H9 (cell line): ENCODE measurements around the gene BIVM. TPM values are rescaled to one million over a fixed set of nuclear protein-coding genes. Genes with fewer than 3 reads are reported as not detected.
A peak's percentile ranks its signal among the peaks of the same experiment; 100 is the strongest.

ENCODE experiments used
- DNase-seq: peaks from one replicate; pipeline ENCODE4 v3.0.0-alpha.2; 2017
- H2AFZ ChIP-seq: one replicate; pipeline ENCODE4 v1.6.1; 2013; ENCODE audit warnings: mild to moderate bottlenecking, low read length, control low read depth, moderate library complexity
- H2AK5ac ChIP-seq: 2 replicates; pipeline ENCODE4 v1.6.1; 2013; ENCODE audit warnings: low read length, control low read depth, mixed read lengths; ENCODE audit not compliant: insufficient read length
- H2BK120ac ChIP-seq: one replicate; pipeline ENCODE4 v1.6.1; 2013; ENCODE audit warnings: low read depth, mild to moderate bottlenecking, low read length, control low read depth, inconsistent platforms; ENCODE audit not compliant: poor library complexity, severe bottlenecking
- H2BK12ac ChIP-seq: 2 replicates; pipeline ENCODE4 v1.6.1; 2013; ENCODE audit warnings: low read length, control low read depth, mixed read lengths, low read depth; ENCODE audit not compliant: insufficient read length
- H2BK15ac ChIP-seq: 2 replicates; pipeline ENCODE4 v1.6.1; 2013; ENCODE audit warnings: low read depth, low read length, control low read depth
- H2BK20ac ChIP-seq: one replicate; pipeline ENCODE4 v1.6.1; 2013; ENCODE audit warnings: low read depth, mild to moderate bottlenecking, low read length, control low read depth, inconsistent platforms; ENCODE audit not compliant: poor library complexity, severe bottlenecking
- H2BK5ac ChIP-seq: 2 replicates; pipeline ENCODE4 v1.6.1; 2013; ENCODE audit warnings: low read length, control low read depth, mixed read lengths; ENCODE audit not compliant: insufficient read length
- H3K14ac ChIP-seq: 2 replicates; pipeline ENCODE4 v1.6.1; 2013; ENCODE audit warnings: low read length, control low read depth; ENCODE audit not compliant: insufficient read depth
- H3K18ac ChIP-seq: 2 replicates; pipeline ENCODE4 v1.6.1; 2013; ENCODE audit warnings: low read depth, mild to moderate bottlenecking, mixed read lengths, low read length, control low read depth; ENCODE audit not compliant: insufficient read length
- H3K23ac ChIP-seq: 2 replicates; pipeline ENCODE4 v1.6.1; 2013; ENCODE audit warnings: low read length, control low read depth, mixed read lengths, low read depth; ENCODE audit not compliant: insufficient read length
- H3K23me2 ChIP-seq: 2 replicates; pipeline ENCODE4 v1.6.1; 2013; ENCODE audit warnings: low read depth, mild to moderate bottlenecking, mixed read lengths, low read length, control low read depth; ENCODE audit not compliant: insufficient read length, poor library complexity, severe bottlenecking
- H3K27ac ChIP-seq: 2 replicates; pipeline ENCODE4 v1.5.1; 2013; ENCODE audit warnings: low read length, control low read depth, mixed read lengths, low read depth; ENCODE audit not compliant: insufficient read length
- H3K27me3 ChIP-seq: 2 replicates; pipeline ENCODE4 v1.6.1; 2013; ENCODE audit warnings: low read length, control low read depth, inconsistent platforms; ENCODE audit not compliant: insufficient read depth
- H3K4ac ChIP-seq: 2 replicates; pipeline ENCODE4 v1.6.1; 2013; ENCODE audit warnings: low read depth, mild to moderate bottlenecking, control low read depth, inconsistent platforms, low read length, moderate library complexity
- H3K4me1 ChIP-seq: 2 replicates; pipeline ENCODE4 v1.6.1; 2013; ENCODE audit warnings: low read length, control low read depth, inconsistent platforms; ENCODE audit not compliant: insufficient read depth
- H3K4me2 ChIP-seq: 2 replicates; pipeline ENCODE4 v1.6.1; 2013; ENCODE audit warnings: low read length, control low read depth, mixed read lengths; ENCODE audit not compliant: insufficient read length, insufficient read depth
- H3K56ac ChIP-seq: 2 replicates; pipeline ENCODE4 v1.6.1; 2013; ENCODE audit warnings: low read depth, mild to moderate bottlenecking, mixed read lengths, low read length, control low read depth; ENCODE audit not compliant: insufficient read length
- H3K79me1 ChIP-seq: 2 replicates; pipeline ENCODE4 v1.6.1; 2013; ENCODE audit warnings: low read depth, mild to moderate bottlenecking, moderate library complexity, low read length, control low read depth, inconsistent platforms; ENCODE audit not compliant: insufficient read depth, poor library complexity, severe bottlenecking
- H3K79me2 ChIP-seq: 2 replicates; pipeline ENCODE4 v1.6.1; 2013; ENCODE audit warnings: low read length, control low read depth, inconsistent platforms; ENCODE audit not compliant: insufficient read depth
- H3K9ac ChIP-seq: 2 replicates; pipeline ENCODE4 v1.6.1; 2013; ENCODE audit warnings: low read length, control low read depth, mixed read lengths; ENCODE audit not compliant: insufficient read length; ENCODE audit errors: extremely low read depth
- H3K9me3 ChIP-seq: one replicate; pipeline ENCODE4 v1.6.1; 2013; ENCODE audit warnings: low read depth, low read length, inconsistent platforms; ENCODE audit not compliant: control insufficient read depth
- H3T11ph ChIP-seq: one replicate; pipeline ENCODE4 v1.6.1; 2013; ENCODE audit warnings: mild to moderate bottlenecking, low read length, control low read depth, inconsistent platforms
- H4K20me1 ChIP-seq: one replicate; pipeline ENCODE4 v1.6.1; 2013; ENCODE audit not compliant: control insufficient read depth, insufficient read length, insufficient read depth
- H4K5ac ChIP-seq: 2 replicates; pipeline ENCODE4 v1.6.1; 2013; ENCODE audit warnings: low read depth, mild to moderate bottlenecking, mixed read lengths, low read length, control low read depth; ENCODE audit not compliant: insufficient read length
- H4K8ac ChIP-seq: replicated peaks from 2 replicates; pipeline ENCODE4 v1.6.1; 2013; ENCODE audit warnings: low read length, control low read depth, mixed read lengths, low read depth; ENCODE audit not compliant: insufficient read length
- H4K91ac ChIP-seq: 2 replicates; pipeline ENCODE4 v1.6.1; 2013; ENCODE audit warnings: low read depth, mild to moderate bottlenecking, moderate library complexity, mixed read lengths, low read length, control low read depth; ENCODE audit not compliant: insufficient read length
- H3K27ac Mint-ChIP-seq, 3 experiments: 2 replicates in 2 of 3; 3 replicates in 1 of 3; pipeline ENCODE4 v1.8.0; 2020 to 2021; ENCODE audit warnings: mixed read lengths in 3 of 3, mild to moderate bottlenecking in 1 of 3, moderate library complexity in 1 of 3
- H3K27me3 Mint-ChIP-seq: 2 replicates; pipeline ENCODE4 v1.8.0; 2021; ENCODE audit warnings: low read depth, mild to moderate bottlenecking, moderate library complexity, mixed read lengths
- H3K36me3 Mint-ChIP-seq, 3 experiments: 2 replicates in 2 of 3; 3 replicates in 1 of 3; pipeline ENCODE4 v1.8.0; 2020 to 2021; ENCODE audit warnings: low read depth in 3 of 3, mixed read lengths in 3 of 3; ENCODE audit not compliant: insufficient read depth in 1 of 3
- H3K4me1 Mint-ChIP-seq, 2 experiments: 2 replicates each; pipeline ENCODE4 v1.8.0; 2020; ENCODE audit warnings: mixed read lengths in 2 of 2
- H3K4me3 Mint-ChIP-seq, 2 experiments: 2 replicates in 1 of 2; 3 replicates in 1 of 2; pipeline ENCODE4 v1.8.0; 2020 to 2021; ENCODE audit warnings: mild to moderate bottlenecking in 2 of 2, mixed read lengths in 2 of 2, moderate library complexity in 1 of 2
- H3K9me3 Mint-ChIP-seq, 2 experiments: 2 replicates in 1 of 2; 3 replicates in 1 of 2; pipeline ENCODE4 v1.8.0; 2020; ENCODE audit warnings: mild to moderate bottlenecking in 2 of 2, mixed read lengths in 2 of 2, moderate library complexity in 1 of 2
- WGBS: extraction: QIAGEN DNeasy Blood & Tissue Kit; methylation state at CpG from one replicate; pipeline ENCODE4 v1.1.7; 2013; ENCODE audit warnings: missing lambda C conversion rate, low lambda C conversion rate, mixed read lengths; ENCODE audit not compliant: insufficient read length; ENCODE audit errors: extremely low coverage; 5-methylcytosine and 5-hydroxymethylcytosine counted together
- total RNA-seq: library from RNA; stranded (reverse); gene quantifications from 2 replicates; pipeline ENCODE4 v1.2.1, GENCODE V29; 2021
- TF ChIP-seq, protein P1 (sequence below): fragments of 200-600 bp; sonication (generic); conservative IDR thresholded peaks from 3 replicates; pipeline ENCODE4 v1.8.0; 2021; ENCODE audit warnings: antibody characterized with exemption, mild to moderate bottlenecking

BIVM gene
- total RNA-seq, 1 experiment from 2014 or later: 9.0 TPM

DNA sequence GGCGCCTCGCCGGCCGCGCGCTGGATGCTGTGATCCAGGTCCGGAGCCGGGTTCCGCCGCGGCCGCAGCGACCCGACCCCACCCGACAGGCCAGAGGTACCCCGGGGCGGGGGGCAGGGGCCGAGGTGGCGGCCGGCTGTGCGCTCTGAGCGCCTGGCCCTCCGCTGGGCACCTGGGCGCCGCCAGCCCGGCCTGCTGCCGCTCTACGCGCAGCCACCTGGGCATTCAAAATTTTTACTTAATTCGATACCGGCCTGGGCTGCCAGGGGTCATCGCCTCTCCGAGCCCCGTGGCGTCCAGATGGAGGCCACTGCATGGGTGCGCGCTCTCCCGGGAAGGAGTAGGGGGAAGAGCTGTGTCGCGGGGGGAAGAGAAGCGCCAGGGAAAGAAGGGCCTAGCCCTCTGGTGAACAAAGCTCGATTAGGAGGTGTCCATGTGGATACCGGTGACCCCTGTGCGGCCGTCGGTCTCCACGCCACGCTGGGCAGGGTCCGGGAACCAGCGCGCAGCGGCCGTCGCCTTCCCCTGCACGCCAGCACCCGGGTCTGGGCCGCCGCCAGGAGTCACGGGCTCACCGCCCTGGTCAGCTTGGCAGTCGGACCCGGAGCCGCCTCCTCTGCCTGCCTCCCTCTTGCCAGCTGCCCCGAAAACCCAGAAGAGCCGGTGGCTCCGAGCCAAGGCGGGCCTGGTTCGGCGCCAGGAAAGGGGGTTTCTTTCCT is 666 bp downstream of the BIVM start:
- Mint-ChIP-seq H3K27me3 (peaks cover 2% of the 10 kb centered on the region; the same call in 1 of the 2 replicates), H3K9me3 (no peaks in the 10 kb centered on the region), H3K27ac (no peak overlapping the region), H3K4me1 (peaks cover 5 to 8% of the 10 kb centered on the region in 2 experiments), H3K4me3 (peak overlapping the region; percentile 93 to 96), H3K36me3 (peaks cover 0 to 3% (median 2%) of the 10 kb centered on the region in 3 experiments; a peak in 2 of 7 replicates)
- H3K14ac ChIP-seq: no peak overlapping the region
- no peak overlapping the region for H3K27ac ChIP-seq
- H2BK12ac ChIP-seq: no peak overlapping the region
- WGBS: no CpG with 5 or more reads among the region's 69 CpGs
- no peak overlapping the region for H2AFZ ChIP-seq
- H3K9me3 ChIP-seq: no peaks in the 10 kb centered on the region
- no peak overlapping the region for H3K18ac ChIP-seq
- no peak overlapping the region for H4K8ac ChIP-seq
- no peak overlapping the region for H4K91ac ChIP-seq
- no peak overlapping the region for H2BK120ac ChIP-seq
- no peak overlapping the region for H3T11ph ChIP-seq
- H2BK5ac ChIP-seq: no peak overlapping the region
- no peaks in the 10 kb centered on the region for H3K27me3 ChIP-seq
- no peak overlapping the region for H4K5ac ChIP-seq
- H3K4ac ChIP-seq: no peak overlapping the region
- H3K4me1 ChIP-seq: no peaks in the 10 kb centered on the region
- H4K20me1 ChIP-seq: no peaks in the 10 kb centered on the region
- H3K79me1 ChIP-seq: no peaks in the 10 kb centered on the region
- TF ChIP-seq, protein P1, sequence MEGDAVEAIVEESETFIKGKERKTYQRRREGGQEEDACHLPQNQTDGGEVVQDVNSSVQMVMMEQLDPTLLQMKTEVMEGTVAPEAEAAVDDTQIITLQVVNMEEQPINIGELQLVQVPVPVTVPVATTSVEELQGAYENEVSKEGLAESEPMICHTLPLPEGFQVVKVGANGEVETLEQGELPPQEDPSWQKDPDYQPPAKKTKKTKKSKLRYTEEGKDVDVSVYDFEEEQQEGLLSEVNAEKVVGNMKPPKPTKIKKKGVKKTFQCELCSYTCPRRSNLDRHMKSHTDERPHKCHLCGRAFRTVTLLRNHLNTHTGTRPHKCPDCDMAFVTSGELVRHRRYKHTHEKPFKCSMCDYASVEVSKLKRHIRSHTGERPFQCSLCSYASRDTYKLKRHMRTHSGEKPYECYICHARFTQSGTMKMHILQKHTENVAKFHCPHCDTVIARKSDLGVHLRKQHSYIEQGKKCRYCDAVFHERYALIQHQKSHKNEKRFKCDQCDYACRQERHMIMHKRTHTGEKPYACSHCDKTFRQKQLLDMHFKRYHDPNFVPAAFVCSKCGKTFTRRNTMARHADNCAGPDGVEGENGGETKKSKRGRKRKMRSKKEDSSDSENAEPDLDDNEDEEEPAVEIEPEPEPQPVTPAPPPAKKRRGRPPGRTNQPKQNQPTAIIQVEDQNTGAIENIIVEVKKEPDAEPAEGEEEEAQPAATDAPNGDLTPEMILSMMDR: no peak
- H3K79me2 ChIP-seq: no peaks in the 10 kb centered on the region; the same call in 1 of the 2 replicates
- no peak overlapping the region for H3K9ac ChIP-seq
- peak overlapping the region; percentile 71 for H3K4me2 ChIP-seq
- no peak overlapping the region for H3K56ac ChIP-seq
- H2BK20ac ChIP-seq: no peak overlapping the region
- H3K23ac ChIP-seq: no peak overlapping the region
- H3K23me2 ChIP-seq: peaks cover 15% of the 10 kb centered on the region
- H2BK15ac ChIP-seq: no peak overlapping the region
- H2AK5ac ChIP-seq: no peak overlapping the region
- peak; percentile 30 for DNase-seq
